ENCODE data around the gene CCDC32.

- TF ChIP-seq CTCF (IDR thresholded peaks at IDR 0.05 in 4 of 5, conservative IDR thresholded peaks at IDR 0.05 in 1 of 5) (no peak), POLR2A (IDR thresholded peaks at IDR 0.05) (no peak)
Observed at GRCh38 chr15:40584191-40584590, 19.3 kb upstream of the CCDC32 start.
